Psoas muscle (tissue), 8 donors: Measurements from ENCODE around the gene HSPB3. TPM values are rescaled to one million over a fixed set of nuclear protein-coding genes. Genes with fewer than 3 reads are reported as not detected.

Experiments
- ATAC-seq, 4 donors: fragments of 200-7000 bp; cut with Tn5 transposase; one replicate each; pipeline ENCODE4 v1.9.1; 2020; ENCODE audit warnings: moderate library complexity in 3 of 4, mild to moderate bottlenecking in 2 of 4
- DNase-seq, 2 donors: peaks; one replicate each; pipeline ENCODE4 v3.0.0-alpha.2; 2020
- H3K27ac ChIP-seq: fragments of 200-600 bp; one replicate; pipeline ENCODE4 v1.8.0; 2022
- H3K27me3 ChIP-seq, 3 donors: fragments of 200-600 bp in 1 of 3; one replicate each; pipeline versions ENCODE4 v1.6.1 to v1.8.0; 2013 to 2022; ENCODE audit warnings: low read length in 2 of 3, mild to moderate bottlenecking in 2 of 3, moderate library complexity in 1 of 3; ENCODE audit not compliant: insufficient read depth in 3 of 3
- H3K36me3 ChIP-seq, 2 donors: fragments of 200-600 bp in 1 of 2; one replicate each; pipeline versions ENCODE4 v1.6.1 to v1.8.0; 2013 to 2022; ENCODE audit warnings: low read depth in 1 of 2, mild to moderate bottlenecking in 1 of 2, moderate library complexity in 1 of 2; ENCODE audit not compliant: insufficient read depth in 1 of 2
- H3K4me1 ChIP-seq: fragments of 200-600 bp; one replicate; pipeline ENCODE4 v1.8.0; 2022
- H3K4me3 ChIP-seq: fragments of 200-600 bp; one replicate; pipeline ENCODE4 v1.8.0; 2022; ENCODE audit warnings: mild to moderate bottlenecking
- H3K9me3 ChIP-seq: fragments of 200-600 bp; one replicate; pipeline ENCODE4 v1.8.0; 2022
- WGBS, 3 donors: extraction: QIAGEN DNeasy Blood & Tissue Kit; methylation state at CpG; one replicate each; pipeline versions ENCODE4 v1.1.6 to v1.1.7; 2013; 5-methylcytosine and 5-hydroxymethylcytosine counted together
- intact Hi-C, 2 donors: fragments of 100-400 bp; cut with DNase I; formaldehyde crosslinking; loops; one replicate each; pipeline versions ENCODE4 v1.11.0 to v1.14.2; 2022
- long read RNA-seq, 2 donors: library from polyadenylated mRNA; unstranded; transcript quantifications; one replicate each; pipeline ENCODE4 v2.0.0, GENCODE V29; 2021
- polyA plus RNA-seq, 3 donors: library from polyadenylated mRNA; stranded (reverse); fragments of 200-250 nt; gene quantifications; one replicate each; pipeline ENCODE4 v1.2.3, GENCODE V29; 2013
- total RNA-seq, 4 donors: library from RNA; stranded (reverse); fragmentation: NEBNext Ultra II Directional in 2 of 4; extraction: Animal tissue kit (Norgen Biotek cat#: 25700) in 2 of 4; gene quantifications; one replicate each; pipeline versions ENCODE4 v1.2.1 to v1.2.4, GENCODE V29; 2021 to 2023
- TF ChIP-seq, protein P1 (sequence below): fragments of 200-600 bp; IDR thresholded peaks from one replicate; pipeline ENCODE4 v1.8.0; 2022; ENCODE audit warnings: antibody characterized with exemption
- donor health status: healthy with polysubstance abuse.
- donor health status: DM: no; HTN: no; CAD: no; lungs with moderate emphysema.
- donor health status: Bipolar disorder and iron deficiency.
- donor health status: healthy.
- donor health status: DM: yes; HTN: yes; CAD: no.
- donor health status: DM: no; HTN: no; CAD: no.
- donor health status: DM: no; HTN: no; CAD: no.
- donor health status: DM: yes; HTN: yes; CAD: no.

The HSPB3 gene, protein sequence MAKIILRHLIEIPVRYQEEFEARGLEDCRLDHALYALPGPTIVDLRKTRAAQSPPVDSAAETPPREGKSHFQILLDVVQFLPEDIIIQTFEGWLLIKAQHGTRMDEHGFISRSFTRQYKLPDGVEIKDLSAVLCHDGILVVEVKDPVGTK
- total RNA-seq = 100 to 1,000 TPM; 112 to 162 (median 151) TPM
- polyA plus RNA-seq = 100 to 1,000 TPM in 1 of 3 donors, 10 to 100 TPM in 2; 37.7 to 139 (median 97.0) TPM
- long read RNA-seq, donor 1, transcript HSPB3-201 (1 exons, 784 nt) = major isoform, 41 of 41 reads
- long read RNA-seq, donor 1, partial matches to known transcripts = 0 of 41 reads
- long read RNA-seq, donor 1, other reads (novel, unspliced or antisense) = 0 of 41 reads
- long read RNA-seq, donor 2, transcript HSPB3-201 (1 exons, 784 nt) = major isoform, 78 of 78 reads
- long read RNA-seq, donor 2, partial matches to known transcripts = 0 of 78 reads
- long read RNA-seq, donor 2, other reads (novel, unspliced or antisense) = 0 of 78 reads

DNA sequence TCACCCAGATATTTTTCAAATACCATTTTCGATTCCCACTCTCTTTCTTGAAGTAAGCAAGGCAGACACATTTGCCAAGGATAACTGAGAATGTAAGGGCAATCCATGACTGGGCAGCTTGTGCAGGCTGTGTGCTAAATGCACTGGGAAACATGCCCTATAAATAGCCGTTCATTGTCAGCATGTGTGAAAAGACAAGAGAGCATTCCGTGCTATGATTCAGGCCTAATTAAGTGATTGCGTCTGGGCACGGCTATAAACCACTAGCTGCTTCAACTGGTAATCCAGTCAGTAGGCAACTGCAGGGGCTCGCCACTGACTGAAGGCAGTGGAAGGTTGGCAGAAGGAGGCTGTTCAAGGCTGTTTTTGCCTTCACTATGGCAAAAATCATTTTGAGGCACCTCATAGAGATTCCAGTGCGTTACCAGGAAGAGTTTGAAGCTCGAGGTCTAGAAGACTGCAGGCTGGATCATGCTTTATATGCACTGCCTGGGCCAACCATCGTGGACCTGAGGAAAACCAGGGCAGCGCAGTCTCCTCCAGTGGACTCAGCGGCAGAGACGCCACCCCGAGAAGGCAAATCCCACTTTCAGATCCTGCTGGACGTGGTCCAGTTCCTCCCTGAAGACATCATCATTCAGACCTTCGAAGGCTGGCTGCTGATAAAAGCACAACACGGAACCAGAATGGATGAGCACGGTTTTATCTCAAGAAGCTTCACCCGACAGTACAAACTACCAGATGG, at the start of gene HSPB3:
TSS of gene HSPB3 (plus strand) at position 287 of the 745 bp plus-strand sequence. CDS start at position 378, 91 bp downstream.
- peak; percentile 33 to 76 for DNase-seq
- Histone ChIP-seq H3K27me3 (no peaks in the 10 kb centered on the region), H3K27ac (peak within 1 kb of the TSS; percentile 82), H3K36me3 (no peaks in the 10 kb centered on the region), H3K4me3 (peak within 1 kb of the TSS; percentile 73), H3K9me3 (no peaks in the 10 kb centered on the region), H3K4me1 (peaks cover 16% of the 10 kb centered on the region)
- WGBS, 3 donors = 27 to 29% (median 28%) methylated on average over 18 of the region's 18 CpGs
- intact Hi-C loops = loop anchor here in 1 of 2 donors (10.0 kb wide), 1 partner anchor 971 kb away; the partner anchor contains the start of gene FST
- TF ChIP-seq, protein P1, sequence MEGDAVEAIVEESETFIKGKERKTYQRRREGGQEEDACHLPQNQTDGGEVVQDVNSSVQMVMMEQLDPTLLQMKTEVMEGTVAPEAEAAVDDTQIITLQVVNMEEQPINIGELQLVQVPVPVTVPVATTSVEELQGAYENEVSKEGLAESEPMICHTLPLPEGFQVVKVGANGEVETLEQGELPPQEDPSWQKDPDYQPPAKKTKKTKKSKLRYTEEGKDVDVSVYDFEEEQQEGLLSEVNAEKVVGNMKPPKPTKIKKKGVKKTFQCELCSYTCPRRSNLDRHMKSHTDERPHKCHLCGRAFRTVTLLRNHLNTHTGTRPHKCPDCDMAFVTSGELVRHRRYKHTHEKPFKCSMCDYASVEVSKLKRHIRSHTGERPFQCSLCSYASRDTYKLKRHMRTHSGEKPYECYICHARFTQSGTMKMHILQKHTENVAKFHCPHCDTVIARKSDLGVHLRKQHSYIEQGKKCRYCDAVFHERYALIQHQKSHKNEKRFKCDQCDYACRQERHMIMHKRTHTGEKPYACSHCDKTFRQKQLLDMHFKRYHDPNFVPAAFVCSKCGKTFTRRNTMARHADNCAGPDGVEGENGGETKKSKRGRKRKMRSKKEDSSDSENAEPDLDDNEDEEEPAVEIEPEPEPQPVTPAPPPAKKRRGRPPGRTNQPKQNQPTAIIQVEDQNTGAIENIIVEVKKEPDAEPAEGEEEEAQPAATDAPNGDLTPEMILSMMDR = no peak
- peak; percentile 83 to 89 (median 83) for ATAC-seq

DNA sequence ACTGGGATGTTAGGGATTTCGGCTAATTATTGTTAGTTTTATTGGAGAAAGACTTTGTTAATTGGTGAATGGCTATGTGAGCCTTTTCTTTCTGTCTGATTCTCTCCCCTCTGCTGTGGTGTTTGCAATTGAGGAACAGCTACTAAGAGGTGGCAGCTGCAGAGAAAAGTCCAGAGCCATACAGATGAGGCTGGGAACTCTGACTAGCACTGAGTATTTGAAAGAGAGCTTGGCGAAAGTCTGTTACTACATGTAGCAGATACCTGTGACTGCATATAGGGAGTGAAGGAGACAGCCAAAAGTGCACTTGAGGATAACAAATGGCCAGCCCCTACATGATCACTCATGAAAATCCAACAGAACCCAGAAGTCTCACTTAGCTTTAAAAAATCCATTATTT, 44.3 kb upstream of the HSPB3 start:
- 95 to 97% (median 97%) methylated on average over 2 of the region's 2 CpGs for WGBS, 3 donors

DNA sequence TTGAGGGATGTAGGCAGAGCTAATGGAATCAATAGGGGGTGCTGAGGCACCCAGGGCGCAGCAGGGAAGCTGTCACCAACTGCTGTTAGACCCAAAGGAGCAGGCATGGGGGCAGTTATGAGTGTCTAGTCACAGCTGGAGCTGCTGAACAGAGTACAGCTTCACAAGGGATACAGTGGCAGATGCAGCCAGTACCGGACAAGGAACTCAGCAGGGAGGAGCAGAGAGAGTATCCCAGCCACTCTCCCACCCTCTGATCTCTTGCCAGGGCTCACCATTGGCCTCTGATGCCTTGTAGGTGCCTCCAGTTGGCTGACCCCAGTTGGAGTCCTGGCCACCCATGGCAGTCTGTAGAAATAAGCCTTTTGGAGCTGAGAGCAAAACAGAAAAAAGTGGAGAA, 42.6 kb upstream of the HSPB3 start:
- intact Hi-C loops = loop anchor here in 1 of 2 donors (10.0 kb wide), 1 partner anchor 98 kb away; the partner anchor contains the start of gene ARL15
- DNase-seq (no peak), ATAC-seq (no peak)
- H3K9me3 ChIP-seq = no peaks in the 10 kb centered on the region
- WGBS, 3 donors = 77 to 83% (median 81%) methylated on average over 2 of the region's 2 CpGs
- no peak overlapping the region for H3K27ac ChIP-seq
- no peak overlapping the region for H3K4me3 ChIP-seq
- H3K36me3 ChIP-seq = no peaks in the 10 kb centered on the region
- H3K27me3 ChIP-seq = no peaks in the 10 kb centered on the region
- no peaks in the 10 kb centered on the region for H3K4me1 ChIP-seq
- TF ChIP-seq, protein P1 = no peak

More for the DNA sequence above, 44.3 kb upstream of the HSPB3 start:
- no peaks in the 10 kb centered on the region for H3K4me1 ChIP-seq
- intact Hi-C loops = loop anchor here in 1 of 2 donors (10.0 kb wide), 1 partner anchor 96 kb away; the partner anchor contains the start of gene ARL15
- no peaks in the 10 kb centered on the region for H3K36me3 ChIP-seq
- no peak overlapping the region for H3K4me3 ChIP-seq
- TF ChIP-seq, protein P1 = no peak
- DNase-seq = no peak
- no peak for ATAC-seq
- H3K9me3 ChIP-seq = no peaks in the 10 kb centered on the region
- no peaks in the 10 kb centered on the region for H3K27me3 ChIP-seq
- no peak overlapping the region for H3K27ac ChIP-seq

DNA sequence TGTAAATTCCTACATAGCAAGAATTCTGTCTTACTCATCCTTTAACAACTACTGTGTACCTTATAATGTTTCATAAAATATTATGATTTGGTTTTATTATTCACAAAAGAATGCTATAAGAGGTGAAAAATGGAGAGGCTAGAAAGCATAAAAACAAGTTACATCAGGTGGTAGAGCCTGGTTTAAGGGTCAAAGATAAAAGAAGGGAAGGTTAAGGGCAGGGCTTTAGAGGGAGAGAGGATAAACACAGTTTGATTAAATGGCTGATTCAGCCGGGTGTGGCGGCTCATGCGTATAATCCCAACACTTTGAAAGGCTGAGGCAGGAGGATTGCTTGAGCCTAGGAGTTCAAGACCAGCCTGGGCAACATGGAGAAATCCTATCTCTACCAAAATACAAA, 40.4 kb upstream of the HSPB3 start:
- intact Hi-C loops = loop anchor here (5.0 to 10.0 kb wide), 2 partner anchors 100 to 163 kb away; partner anchors contain the start of gene ARL15 (in 1 of the 2)
- DNase-seq (no peak), ATAC-seq (no peak)
- H3K36me3 ChIP-seq = no peaks in the 10 kb centered on the region
- H3K27me3 ChIP-seq = no peaks in the 10 kb centered on the region
- H3K4me1 ChIP-seq = no peaks in the 10 kb centered on the region
- H3K4me3 ChIP-seq = no peak overlapping the region
- H3K27ac ChIP-seq = no peak overlapping the region
- 84 to 94% (median 90%) methylated on average over 3 of the region's 3 CpGs for WGBS, 3 donors
- TF ChIP-seq, protein P1 = no peak
- H3K9me3 ChIP-seq = no peaks in the 10 kb centered on the region
